NCI-H345 (cell line): Measurements from ENCODE around the gene FGF18.
"Not testable (repeated sequence)": the region's sequence is repeated elsewhere in the genome, so short reads cannot be mapped to it uniquely, and the experiment has no call there.

Experiments used
- DNase-seq: peaks from one replicate; lab custom pipeline; 2025; lab: John Stamatoyannopoulos, UW

FGF18 gene

GRCh38 chr5:171418982-171419687, at the start of gene FGF18:
Gene FGF18 (plus strand): TSS chr5:171419647. CDS start chr5:171420200, 553 bp downstream.
- peak; percentile 36 for DNase-seq

- no peak for DNase-seq
These were observed 49.5 kb upstream of the FGF18 start for GRCh38 chr5:171369898-171370297.

GRCh38 chr5:171370881-171371280, 48.6 kb upstream of the FGF18 start:
- not testable (repeated sequence) for DNase-seq

- no peak for DNase-seq
These were observed 48.1 kb upstream of the FGF18 start for GRCh38 chr5:171371326-171371725.

GRCh38 chr5:171379961-171380360, 39.5 kb upstream of the FGF18 start:
- no peak for DNase-seq

GRCh38 chr5:171384416-171384815, 35.0 kb upstream of the FGF18 start:
- not testable (repeated sequence) for DNase-seq

- not testable (repeated sequence) for DNase-seq
These were observed 34.4 kb upstream of the FGF18 start for GRCh38 chr5:171384999-171385398.

GRCh38 chr5:171386006-171386671, 33.3 kb upstream of the FGF18 start:
- no peak for DNase-seq

GRCh38 chr5:171386861-171387344, 32.5 kb upstream of the FGF18 start:
- DNase-seq: no peak

- peak; percentile 99 for DNase-seq
These were observed 32.0 kb upstream of the FGF18 start, which contains the start of gene NPM1 for GRCh38 chr5:171387345-171387969. Gene NPM1 (plus strand): TSS chr5:171387849. CDS start chr5:171387949, 100 bp downstream.

GRCh38 chr5:171387970-171388815, 31.3 kb upstream of the FGF18 start:
- peak; percentile 71 for DNase-seq

- DNase-seq: no peak
These were observed 30.7 kb upstream of the FGF18 start for GRCh38 chr5:171388816-171389168.

- no peak for DNase-seq
These were observed 28.4 kb upstream of the FGF18 start for GRCh38 chr5:171390883-171391677.

GRCh38 chr5:171391996-171392577, 27.4 kb upstream of the FGF18 start:
- DNase-seq: no peak

GRCh38 chr5:171392585-171393159, 26.8 kb upstream of the FGF18 start:
- DNase-seq: no peak

- no peak for DNase-seq
These were observed 24.4 kb upstream of the FGF18 start for GRCh38 chr5:171395042-171395441.

- DNase-seq: not testable (repeated sequence)
These were observed 22.9 kb upstream of the FGF18 start for GRCh38 chr5:171396583-171396982.

- no peak for DNase-seq
These were observed 22.3 kb upstream of the FGF18 start for GRCh38 chr5:171397190-171397589.

GRCh38 chr5:171397599-171397998, 21.8 kb upstream of the FGF18 start:
- DNase-seq: no peak

GRCh38 chr5:171398660-171399059, 20.8 kb upstream of the FGF18 start:
- not testable (repeated sequence) for DNase-seq
